ENCODE data around the gene PPP1R3G. TPM values are rescaled to one million over a fixed set of nuclear protein-coding genes. Genes with fewer than 3 reads are reported as not detected.

PPP1R3G gene
- total and polyA plus RNA-seq, 3 donors from 2014 or later: 0.55 to 1.3 (median 0.93) TPM

DNA sequence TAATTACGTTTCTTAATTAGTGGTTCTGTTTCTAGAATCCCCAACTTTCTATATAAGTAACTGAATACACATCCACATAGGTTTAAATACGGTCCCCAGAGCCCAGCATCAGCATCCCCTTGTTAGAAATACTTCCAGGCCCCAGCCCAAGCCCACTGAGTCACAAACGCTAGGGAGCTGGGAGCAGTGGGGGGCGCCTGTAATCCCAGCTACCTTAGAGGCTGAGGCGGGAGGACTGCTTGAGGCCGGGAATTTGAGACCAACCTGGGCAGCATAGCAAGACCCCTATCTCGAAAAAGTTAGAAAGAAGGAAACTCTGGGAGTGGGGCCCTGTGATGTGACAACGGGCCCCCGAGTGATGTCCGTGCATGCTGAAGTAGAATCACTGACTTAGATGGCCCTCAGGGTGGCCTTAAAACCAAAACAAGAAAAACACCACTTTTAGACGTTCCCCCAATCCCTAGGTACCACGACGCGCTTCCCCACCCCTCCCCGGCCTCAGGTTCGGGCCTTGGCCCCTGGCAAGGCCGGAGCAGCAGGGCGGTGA lies 1.3 kb upstream of the PPP1R3G start:
- Histone ChIP-seq H3K4me3 (peak overlapping the region; percentile 49 to 60), H3K27ac (peak overlapping the region in 1 of 2 donors; percentile 70), H3K36me3 (ENCODE audit: low read depth, missing control alignments) (no peaks in the 10 kb centered on the region), H3K9me3 (no peaks in the 10 kb centered on the region), H3K27me3 (no peaks in the 10 kb centered on the region), H3K4me1 (peaks cover 7% of the 10 kb centered on the region)
- WGBS, 2 donors: 42 to 44% methylated on average over 14 to 15 of the region's 18 CpGs
- TF ChIP-seq, protein P1, sequence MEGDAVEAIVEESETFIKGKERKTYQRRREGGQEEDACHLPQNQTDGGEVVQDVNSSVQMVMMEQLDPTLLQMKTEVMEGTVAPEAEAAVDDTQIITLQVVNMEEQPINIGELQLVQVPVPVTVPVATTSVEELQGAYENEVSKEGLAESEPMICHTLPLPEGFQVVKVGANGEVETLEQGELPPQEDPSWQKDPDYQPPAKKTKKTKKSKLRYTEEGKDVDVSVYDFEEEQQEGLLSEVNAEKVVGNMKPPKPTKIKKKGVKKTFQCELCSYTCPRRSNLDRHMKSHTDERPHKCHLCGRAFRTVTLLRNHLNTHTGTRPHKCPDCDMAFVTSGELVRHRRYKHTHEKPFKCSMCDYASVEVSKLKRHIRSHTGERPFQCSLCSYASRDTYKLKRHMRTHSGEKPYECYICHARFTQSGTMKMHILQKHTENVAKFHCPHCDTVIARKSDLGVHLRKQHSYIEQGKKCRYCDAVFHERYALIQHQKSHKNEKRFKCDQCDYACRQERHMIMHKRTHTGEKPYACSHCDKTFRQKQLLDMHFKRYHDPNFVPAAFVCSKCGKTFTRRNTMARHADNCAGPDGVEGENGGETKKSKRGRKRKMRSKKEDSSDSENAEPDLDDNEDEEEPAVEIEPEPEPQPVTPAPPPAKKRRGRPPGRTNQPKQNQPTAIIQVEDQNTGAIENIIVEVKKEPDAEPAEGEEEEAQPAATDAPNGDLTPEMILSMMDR (IDR thresholded peaks at IDR 0.05): no peak
- no peak for TF ChIP-seq POLR2A (IDR thresholded peaks at IDR 0.05)
- intact Hi-C loops (cut with DNase I; ENCODE audit: low total_unique reads): no loop called here
- DNase-seq: no peak

DNA sequence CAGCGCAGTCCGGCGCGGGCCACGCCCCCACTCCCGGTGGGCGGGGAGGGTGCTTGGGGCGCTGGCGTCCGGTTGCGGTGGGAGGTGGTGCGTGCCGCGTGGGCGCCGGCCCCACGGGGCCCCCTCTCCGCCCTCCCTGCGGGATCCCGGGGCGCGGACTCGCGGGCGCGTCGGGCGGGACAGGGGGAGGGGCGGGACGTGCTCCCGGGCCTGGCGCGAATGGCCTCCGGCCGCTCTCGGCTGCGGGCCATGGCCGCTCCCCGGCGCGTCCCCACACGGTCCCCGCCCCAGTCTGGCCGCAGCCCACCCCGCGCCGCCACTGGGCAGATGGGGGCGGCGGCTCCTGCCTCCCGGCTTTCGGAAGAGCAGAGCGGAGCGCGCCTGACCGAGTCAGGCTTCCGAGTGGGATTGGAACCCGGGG lies 771 bp upstream of the PPP1R3G start:
- intact Hi-C loops (cut with DNase I; ENCODE audit: low total_unique reads): no loop called here
- Histone ChIP-seq H3K27me3 (no peaks in the 10 kb centered on the region), H3K4me3 (peak overlapping the region; percentile 49 to 60), H3K27ac (peak overlapping the region; percentile 70 to 87), H3K9me3 (no peaks in the 10 kb centered on the region), H3K36me3 (ENCODE audit: low read depth, missing control alignments) (no peaks in the 10 kb centered on the region), H3K4me1 (peaks cover 7% of the 10 kb centered on the region)
- TF ChIP-seq, protein P1 (IDR thresholded peaks at IDR 0.05): no peak
- TF ChIP-seq POLR2A (IDR thresholded peaks at IDR 0.05): no peak
- DNase-seq: no peak
- WGBS, 2 donors: 0% methylated on average over 4 to 9 of the region's 57 CpGs

DNA sequence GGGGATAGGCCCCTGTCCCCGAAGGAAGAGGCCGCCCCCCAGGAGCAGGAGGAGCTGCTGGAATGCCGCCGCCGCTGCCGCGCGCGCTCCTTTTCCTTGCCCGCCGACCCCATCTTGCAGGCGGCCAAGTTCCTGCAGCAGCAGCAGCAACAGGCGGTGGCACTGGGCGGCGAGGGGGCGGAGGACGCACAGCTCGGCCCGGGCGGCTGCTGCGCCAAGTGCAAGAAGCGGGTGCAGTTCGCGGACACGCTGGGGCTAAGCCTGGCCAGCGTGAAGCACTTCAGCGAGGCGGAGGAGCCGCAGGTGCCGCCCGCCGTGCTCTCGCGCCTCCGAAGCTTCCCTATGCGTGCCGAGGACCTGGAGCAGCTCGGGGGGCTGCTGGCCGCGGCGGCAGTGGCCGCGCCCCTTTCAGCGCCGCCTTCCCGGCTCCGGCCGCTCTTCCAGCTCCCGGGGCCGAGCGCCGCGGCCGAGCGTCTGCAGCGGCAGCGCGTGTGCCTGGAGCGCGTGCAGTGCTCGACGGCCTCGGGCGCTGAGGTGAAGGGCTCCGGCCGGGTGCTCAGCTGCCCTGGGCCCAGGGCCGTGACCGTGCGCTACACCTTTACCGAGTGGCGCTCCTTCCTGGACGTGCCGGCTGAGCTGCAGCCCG lies 630 bp downstream of the PPP1R3G start:
- TF ChIP-seq, protein P1 (IDR thresholded peaks at IDR 0.05): no peak
- no peak for TF ChIP-seq POLR2A (IDR thresholded peaks at IDR 0.05)
- no peaks in the 10 kb centered on the region for H3K27me3 ChIP-seq
- no peak for DNase-seq
- WGBS, 2 donors: 0 to 1% methylated on average over 3 to 39 of the region's 74 CpGs
- peak overlapping the region; percentile 49 to 60 for H3K4me3 ChIP-seq
- H3K27ac ChIP-seq: peak overlapping the region; percentile 70 to 87
- H3K9me3 ChIP-seq: no peaks in the 10 kb centered on the region
- H3K36me3 ChIP-seq (ENCODE audit: low read depth, missing control alignments): no peaks in the 10 kb centered on the region
- intact Hi-C loops (cut with DNase I; ENCODE audit: low total_unique reads): no loop called here
- H3K4me1 ChIP-seq: peaks cover 7% of the 10 kb centered on the region

DNA sequence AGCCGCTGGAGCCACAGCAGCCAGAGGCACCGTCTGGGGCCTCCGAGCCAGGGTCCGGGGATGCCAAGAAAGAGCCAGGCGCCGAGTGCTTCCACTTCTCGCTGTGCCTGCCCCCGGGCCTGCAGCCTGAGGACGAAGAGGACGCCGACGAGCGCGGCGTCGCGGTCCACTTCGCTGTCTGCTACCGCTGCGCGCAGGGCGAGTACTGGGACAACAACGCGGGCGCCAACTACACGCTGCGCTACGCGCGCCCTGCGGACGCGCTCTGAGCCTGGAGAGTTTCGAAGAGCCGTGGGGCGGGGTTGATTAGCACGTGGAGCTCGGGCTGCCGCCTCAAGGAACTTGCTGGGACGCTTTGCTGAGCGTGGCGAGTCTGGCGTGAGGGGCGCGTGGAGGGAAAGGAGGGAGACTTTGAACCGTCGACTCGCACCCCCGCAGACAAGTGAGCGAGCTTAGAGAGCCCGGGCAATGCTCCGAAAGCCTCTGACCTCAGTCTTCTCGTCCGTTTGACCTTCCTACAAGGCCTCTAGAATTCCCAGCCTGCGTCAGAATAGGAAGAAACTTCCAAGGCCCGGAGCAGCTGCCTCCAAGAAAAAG lies 1.3 kb downstream of the PPP1R3G start:
- intact Hi-C loops (cut with DNase I; ENCODE audit: low total_unique reads): no loop called here
- WGBS, 2 donors: 14 to 20% methylated on average over 1 to 55 of the region's 56 CpGs
- Histone ChIP-seq H3K36me3 (ENCODE audit: low read depth, missing control alignments) (no peaks in the 10 kb centered on the region), H3K27me3 (no peaks in the 10 kb centered on the region), H3K4me3 (peak overlapping the region; percentile 49 to 60), H3K4me1 (peaks cover 7% of the 10 kb centered on the region), H3K27ac (peak overlapping the region in 1 of 2 donors; percentile 70), H3K9me3 (no peaks in the 10 kb centered on the region)
- DNase-seq: peak; percentile 43
- TF ChIP-seq, protein P1 (IDR thresholded peaks at IDR 0.05): no peak
- no peak for TF ChIP-seq POLR2A (IDR thresholded peaks at IDR 0.05)

Data from testis (tissue), 3 donors.